Suprapubic skin (tissue), 4 donors: ENCODE measurements around the gene CACNA2D2. TPM values are rescaled to one million over a fixed set of nuclear protein-coding genes. Genes with fewer than 3 reads are reported as not detected.

ENCODE experiments used
- DNase-seq, 2 donors: peaks; one replicate each; pipeline ENCODE4 v3.0.0-alpha.2; 2019; ENCODE audit warnings: low spot score in 2 of 2
- H3K27ac ChIP-seq: fragments of 200-600 bp; sonication (generic); one replicate; pipeline ENCODE4 v1.5.1; 2019
- H3K27me3 ChIP-seq: fragments of 200-600 bp; sonication (generic); one replicate; pipeline ENCODE4 v1.5.1; 2019
- H3K36me3 ChIP-seq: fragments of 200-600 bp; sonication (generic); one replicate; pipeline ENCODE4 v1.5.1; 2019
- H3K4me1 ChIP-seq: fragments of 200-600 bp; sonication (generic); one replicate; pipeline ENCODE4 v1.5.1; 2019
- H3K4me3 ChIP-seq: fragments of 200-600 bp; sonication (generic); one replicate; pipeline ENCODE4 v1.5.1; 2019; ENCODE audit warnings: mild to moderate bottlenecking
- H3K9me3 ChIP-seq: fragments of 200-600 bp; sonication (generic); one replicate; pipeline ENCODE4 v1.5.1; 2019
- CTCF ChIP-seq, 2 donors: fragments of 200-600 bp in 1 of 2; fragments of 450-650 bp in 1 of 2; sonication (generic) in 1 of 2; IDR thresholded peaks; one replicate each; pipeline ENCODE4 v1.5.1; 2016 to 2019; ENCODE audit warnings: antibody characterized with exemption in 2 of 2, mild to moderate bottlenecking in 1 of 2, moderate library complexity in 1 of 2
- EP300 ChIP-seq: sonication (generic); formaldehyde crosslinking; IDR thresholded peaks from one replicate; pipeline ENCODE4 v1.6.1; 2017; ENCODE audit warnings: antibody characterized with exemption
- POLR2A ChIP-seq, 2 donors: fragments of 450-650 bp; IDR thresholded peaks; one replicate each; pipeline ENCODE4 v1.6.1; 2017; ENCODE audit warnings: antibody characterized with exemption in 2 of 2, mild to moderate bottlenecking in 2 of 2, moderate library complexity in 2 of 2
- POLR2AphosphoS5 ChIP-seq, 3 donors: sonication (generic); formaldehyde crosslinking; IDR thresholded peaks; one replicate each; pipeline ENCODE4 v1.6.1; 2017; ENCODE audit warnings: antibody characterized with exemption in 3 of 3
- WGBS: methylation state at CpG from one replicate; pipeline ENCODE4 v1.1.5; 2018; 5-methylcytosine and 5-hydroxymethylcytosine counted together
- total RNA-seq, 4 donors: library from RNA; depleted of rRNA; stranded (reverse); fragments of >200 nt; gene quantifications; one replicate each; pipeline ENCODE4 v1.1.0, GENCODE V29; 2016

The CACNA2D2 gene
- total RNA-seq, 4 donors from 2014 or later, result 1.4 to 5.6 (median 1.7) TPM

GRCh38 chr3:50444782-50445181 lies 58.7 kb downstream of the CACNA2D2 start:
- no peaks in the 10 kb centered on the region for H3K27me3 ChIP-seq
- H3K4me1 ChIP-seq, result no peaks in the 10 kb centered on the region
- H3K27ac ChIP-seq, result no peak overlapping the region
- H3K4me3 ChIP-seq, result no peak overlapping the region
- H3K36me3 ChIP-seq, result no peaks in the 10 kb centered on the region
- no peak for DNase-seq
- TF ChIP-seq CTCF (IDR thresholded peaks at IDR 0.05) (no peak), POLR2AphosphoS5 (IDR thresholded peaks at IDR 0.05) (no peak), EP300 (no peak), POLR2A (IDR thresholded peaks at IDR 0.05) (no peak)
- H3K9me3 ChIP-seq, result no peaks in the 10 kb centered on the region
- no CpG with 5 or more reads among the region's 2 CpGs for WGBS

GRCh38 chr3:50444213-50444612 lies 59.2 kb downstream of the CACNA2D2 start:
- H3K9me3 ChIP-seq, result no peaks in the 10 kb centered on the region
- H3K27ac ChIP-seq, result no peak overlapping the region
- no peak for TF ChIP-seq POLR2A (IDR thresholded peaks at IDR 0.05)
- TF ChIP-seq POLR2AphosphoS5 (IDR thresholded peaks at IDR 0.05), result no peak
- no peak for TF ChIP-seq CTCF (IDR thresholded peaks at IDR 0.05)
- no peak for TF ChIP-seq EP300
- H3K27me3 ChIP-seq, result no peaks in the 10 kb centered on the region
- H3K36me3 ChIP-seq, result no peaks in the 10 kb centered on the region
- no peak overlapping the region for H3K4me3 ChIP-seq
- no peak for DNase-seq
- H3K4me1 ChIP-seq, result no peaks in the 10 kb centered on the region
- 81% methylated on average over 2 of the region's 5 CpGs for WGBS

- 83% methylated on average over 14 of the region's 21 CpGs for WGBS
- H3K4me1 ChIP-seq, result no peaks in the 10 kb centered on the region
Observed at GRCh38 chr3:50442945-50443579, 60.4 kb downstream of the CACNA2D2 start.

GRCh38 chr3:50441424-50442217 lies 61.8 kb downstream of the CACNA2D2 start:
- DNase-seq, result no peak
- Histone ChIP-seq H3K27me3 (no peaks in the 10 kb centered on the region), H3K4me3 (no peak overlapping the region), H3K4me1 (no peaks in the 10 kb centered on the region), H3K36me3 (no peaks in the 10 kb centered on the region), H3K27ac (no peak overlapping the region), H3K9me3 (no peaks in the 10 kb centered on the region)
- WGBS, result 40% methylated on average over 7 of the region's 7 CpGs
- no peak for TF ChIP-seq EP300
- no peak for TF ChIP-seq CTCF (IDR thresholded peaks at IDR 0.05)

More at GRCh38 chr3:50442945-50443579, 60.4 kb downstream of the CACNA2D2 start:
- Histone ChIP-seq H3K4me3 (no peak overlapping the region), H3K9me3 (no peaks in the 10 kb centered on the region), H3K27me3 (no peaks in the 10 kb centered on the region), H3K27ac (no peak overlapping the region), H3K36me3 (no peaks in the 10 kb centered on the region)
- DNase-seq, result no peak
- TF ChIP-seq CTCF (IDR thresholded peaks at IDR 0.05) (no peak), POLR2A (IDR thresholded peaks at IDR 0.05) (no peak), POLR2AphosphoS5 (IDR thresholded peaks at IDR 0.05) (no peak), EP300 (no peak)

- no peaks in the 10 kb centered on the region for H3K9me3 ChIP-seq
- TF ChIP-seq CTCF (IDR thresholded peaks at IDR 0.05) (peak; percentile 32 to 77), POLR2A (IDR thresholded peaks at IDR 0.05) (no peak)
- peak in 1 of 2 donors; percentile 74 for DNase-seq
- H3K4me3 ChIP-seq, result no peak overlapping the region
- no peak overlapping the region for H3K27ac ChIP-seq
- H3K4me1 ChIP-seq, result no peaks in the 10 kb centered on the region
- 7% methylated on average over 3 of the region's 5 CpGs for WGBS
- H3K27me3 ChIP-seq, result no peaks in the 10 kb centered on the region
- no peaks in the 10 kb centered on the region for H3K36me3 ChIP-seq
Observed at GRCh38 chr3:50436114-50436674, 67.2 kb downstream of the CACNA2D2 start.
